Measurements from ENCODE around the gene GPER1.
"Not testable (repeated sequence)": the region's sequence is repeated elsewhere in the genome, so short reads cannot be mapped to it uniquely, and the experiment has no call there.

Gene GPER1

GRCh38 chr7:1087952-1088920 is at the start of gene GPER1:
Gene GPER1 (plus strand): TSS chr7:1088113. CDS start chr7:1091729, 3,616 bp downstream.
- TF ChIP-seq, protein P1, sequence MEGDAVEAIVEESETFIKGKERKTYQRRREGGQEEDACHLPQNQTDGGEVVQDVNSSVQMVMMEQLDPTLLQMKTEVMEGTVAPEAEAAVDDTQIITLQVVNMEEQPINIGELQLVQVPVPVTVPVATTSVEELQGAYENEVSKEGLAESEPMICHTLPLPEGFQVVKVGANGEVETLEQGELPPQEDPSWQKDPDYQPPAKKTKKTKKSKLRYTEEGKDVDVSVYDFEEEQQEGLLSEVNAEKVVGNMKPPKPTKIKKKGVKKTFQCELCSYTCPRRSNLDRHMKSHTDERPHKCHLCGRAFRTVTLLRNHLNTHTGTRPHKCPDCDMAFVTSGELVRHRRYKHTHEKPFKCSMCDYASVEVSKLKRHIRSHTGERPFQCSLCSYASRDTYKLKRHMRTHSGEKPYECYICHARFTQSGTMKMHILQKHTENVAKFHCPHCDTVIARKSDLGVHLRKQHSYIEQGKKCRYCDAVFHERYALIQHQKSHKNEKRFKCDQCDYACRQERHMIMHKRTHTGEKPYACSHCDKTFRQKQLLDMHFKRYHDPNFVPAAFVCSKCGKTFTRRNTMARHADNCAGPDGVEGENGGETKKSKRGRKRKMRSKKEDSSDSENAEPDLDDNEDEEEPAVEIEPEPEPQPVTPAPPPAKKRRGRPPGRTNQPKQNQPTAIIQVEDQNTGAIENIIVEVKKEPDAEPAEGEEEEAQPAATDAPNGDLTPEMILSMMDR (IDR thresholded peaks at IDR 0.05) = no peak
- Histone ChIP-seq H3K4me3 (peak within 1 kb of the TSS; percentile 68), H3K27ac (peak within 1 kb of the TSS; percentile 66 to 82)
- DNase-seq (ENCODE audit: low spot score) = peak; percentile 84

DNA sequence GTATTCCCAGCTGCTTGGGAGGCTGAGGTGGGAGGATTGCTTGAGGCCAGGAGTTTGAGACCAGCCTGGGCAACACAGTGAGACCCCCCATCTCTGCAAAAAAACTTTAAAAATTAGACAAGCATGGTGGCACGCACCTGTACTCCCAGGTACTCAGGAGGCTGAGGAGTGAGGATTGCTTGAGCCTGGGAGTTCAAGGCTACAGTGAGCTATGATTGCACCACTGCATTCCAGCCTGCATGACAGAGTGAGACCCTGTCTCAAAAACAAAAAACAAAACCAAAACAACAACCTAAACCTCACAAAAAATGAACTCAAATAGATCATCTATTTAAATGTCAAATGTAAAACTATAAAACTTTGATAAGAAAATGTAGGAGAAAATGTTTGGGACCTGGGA is 47.7 kb upstream of the GPER1 start:
- not testable (repeated sequence) for H3K4me3 ChIP-seq, H3K27ac ChIP-seq

GRCh38 chr7:1040790-1041189 is 47.1 kb upstream of the GPER1 start:
- no peak overlapping the region for H3K27ac ChIP-seq
- H3K4me3 ChIP-seq = no peak overlapping the region
- TF ChIP-seq, protein P1 (IDR thresholded peaks at IDR 0.05) = no peak
- no peak for DNase-seq (ENCODE audit: low spot score)

More for the DNA sequence above, 47.7 kb upstream of the GPER1 start:
- not testable (repeated sequence) for DNase-seq (ENCODE audit: low spot score)

- Histone ChIP-seq H3K4me3 (no peak overlapping the region), H3K27ac (peak overlapping the region in 1 of 2 donors; percentile 23)
- no peak for DNase-seq (ENCODE audit: low spot score)
- TF ChIP-seq, protein P1 (IDR thresholded peaks at IDR 0.05) = no peak
Measured at GRCh38 chr7:1041551-1042491, 46.1 kb upstream of the GPER1 start.

DNA sequence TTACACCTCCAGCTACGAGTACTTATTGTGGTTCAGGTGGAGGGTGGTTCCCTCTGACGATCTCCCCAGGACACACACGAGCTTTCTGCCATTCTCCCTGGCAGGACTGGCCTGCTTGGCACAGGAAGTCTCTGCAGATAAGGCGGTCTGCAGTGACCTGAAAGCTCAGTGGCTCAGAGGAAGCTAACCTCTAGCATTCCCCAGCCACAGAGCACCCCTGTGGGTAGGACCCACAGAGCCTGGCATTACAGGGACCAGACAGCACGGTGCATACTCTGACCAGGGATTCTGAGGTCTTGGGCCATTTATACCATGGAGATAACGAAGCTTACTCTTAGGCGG is 45.5 kb upstream of the GPER1 start:
- no peak overlapping the region for H3K4me3 ChIP-seq
- TF ChIP-seq, protein P1 (IDR thresholded peaks at IDR 0.05) = no peak
- H3K27ac ChIP-seq = peak overlapping the region in 1 of 2 donors; percentile 23
- DNase-seq (ENCODE audit: low spot score) = no peak

DNA sequence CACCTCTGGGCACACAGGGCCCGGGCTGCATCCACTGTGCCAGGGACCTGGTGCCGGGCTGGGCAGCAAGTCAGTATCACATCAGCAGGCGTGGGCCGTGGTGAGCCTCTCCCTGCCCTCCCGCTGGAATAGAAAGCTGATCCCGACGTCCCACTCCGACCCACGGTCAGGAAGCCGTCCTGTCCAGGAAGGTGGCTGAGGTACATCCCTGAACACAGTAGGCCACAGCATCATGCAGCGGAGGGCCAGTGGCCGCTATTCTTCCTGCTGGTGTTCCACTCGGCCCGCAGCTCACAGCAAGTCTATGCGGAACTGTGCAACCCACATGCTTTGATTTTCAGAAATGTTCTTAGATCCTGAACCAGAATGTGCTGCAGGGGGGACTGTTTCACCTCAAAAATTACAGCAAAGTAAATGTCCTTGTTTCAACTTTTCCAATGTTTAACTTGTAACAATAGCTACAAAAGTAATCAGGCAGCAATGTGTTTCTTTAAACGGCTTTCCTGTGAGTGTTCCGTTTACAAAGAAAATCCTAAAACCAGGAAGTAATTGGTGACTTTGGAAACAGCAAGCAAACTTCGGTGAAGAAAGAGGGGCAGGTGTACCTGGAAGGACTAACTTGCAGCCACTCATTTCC is 44.2 kb upstream of the GPER1 start:
- Histone ChIP-seq H3K27ac (peak overlapping the region; percentile 85 to 95), H3K4me3 (peak overlapping the region; percentile 83)
- TF ChIP-seq, protein P1 (IDR thresholded peaks at IDR 0.05) = no peak
- DNase-seq (ENCODE audit: low spot score) = no peak
